Measurements from ENCODE around the gene CLCN5.

The CLCN5 gene

DNA sequence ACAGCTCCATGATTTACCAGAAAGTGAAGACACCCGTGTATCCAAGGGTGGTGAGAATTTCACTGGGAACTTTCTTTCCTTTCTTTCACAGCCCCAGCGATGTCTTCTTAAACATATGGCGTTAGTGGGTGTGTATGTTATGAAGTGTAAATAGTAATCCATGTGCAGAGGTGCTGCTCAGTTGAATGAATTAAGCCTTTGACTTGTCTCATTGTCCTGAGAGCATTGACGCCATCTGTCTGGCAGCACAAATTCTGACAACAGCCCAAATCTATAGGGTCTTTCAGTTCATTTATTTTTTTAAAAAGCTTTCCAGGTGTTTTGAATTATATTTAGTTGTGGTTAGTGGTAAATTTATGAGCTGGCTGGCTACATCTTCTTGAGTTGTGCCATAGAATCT is 69.4 kb downstream of the CLCN5 start (continued):
- TF ChIP-seq, protein P1, sequence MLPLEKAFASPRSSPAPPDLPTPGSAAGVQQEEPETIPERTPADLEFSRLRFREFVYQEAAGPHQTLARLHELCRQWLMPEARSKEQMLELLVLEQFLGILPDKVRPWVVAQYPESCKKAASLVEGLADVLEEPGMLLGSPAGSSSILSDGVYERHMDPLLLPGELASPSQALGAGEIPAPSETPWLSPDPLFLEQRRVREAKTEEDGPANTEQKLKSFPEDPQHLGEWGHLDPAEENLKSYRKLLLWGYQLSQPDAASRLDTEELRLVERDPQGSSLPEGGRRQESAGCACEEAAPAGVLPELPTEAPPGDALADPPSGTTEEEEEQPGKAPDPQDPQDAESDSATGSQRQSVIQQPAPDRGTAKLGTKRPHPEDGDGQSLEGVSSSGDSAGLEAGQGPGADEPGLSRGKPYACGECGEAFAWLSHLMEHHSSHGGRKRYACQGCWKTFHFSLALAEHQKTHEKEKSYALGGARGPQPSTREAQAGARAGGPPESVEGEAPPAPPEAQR (tag by site-specific recombination; IDR thresholded peaks at IDR 0.05): no peak
- TF ChIP-seq ZNF155 (tag by site-specific recombination; IDR thresholded peaks at IDR 0.05): no peak
- TF ChIP-seq KLF9 (tag by site-specific recombination; IDR thresholded peaks at IDR 0.05; ENCODE audit: low read depth): no peak
- TF ChIP-seq, protein P2, sequence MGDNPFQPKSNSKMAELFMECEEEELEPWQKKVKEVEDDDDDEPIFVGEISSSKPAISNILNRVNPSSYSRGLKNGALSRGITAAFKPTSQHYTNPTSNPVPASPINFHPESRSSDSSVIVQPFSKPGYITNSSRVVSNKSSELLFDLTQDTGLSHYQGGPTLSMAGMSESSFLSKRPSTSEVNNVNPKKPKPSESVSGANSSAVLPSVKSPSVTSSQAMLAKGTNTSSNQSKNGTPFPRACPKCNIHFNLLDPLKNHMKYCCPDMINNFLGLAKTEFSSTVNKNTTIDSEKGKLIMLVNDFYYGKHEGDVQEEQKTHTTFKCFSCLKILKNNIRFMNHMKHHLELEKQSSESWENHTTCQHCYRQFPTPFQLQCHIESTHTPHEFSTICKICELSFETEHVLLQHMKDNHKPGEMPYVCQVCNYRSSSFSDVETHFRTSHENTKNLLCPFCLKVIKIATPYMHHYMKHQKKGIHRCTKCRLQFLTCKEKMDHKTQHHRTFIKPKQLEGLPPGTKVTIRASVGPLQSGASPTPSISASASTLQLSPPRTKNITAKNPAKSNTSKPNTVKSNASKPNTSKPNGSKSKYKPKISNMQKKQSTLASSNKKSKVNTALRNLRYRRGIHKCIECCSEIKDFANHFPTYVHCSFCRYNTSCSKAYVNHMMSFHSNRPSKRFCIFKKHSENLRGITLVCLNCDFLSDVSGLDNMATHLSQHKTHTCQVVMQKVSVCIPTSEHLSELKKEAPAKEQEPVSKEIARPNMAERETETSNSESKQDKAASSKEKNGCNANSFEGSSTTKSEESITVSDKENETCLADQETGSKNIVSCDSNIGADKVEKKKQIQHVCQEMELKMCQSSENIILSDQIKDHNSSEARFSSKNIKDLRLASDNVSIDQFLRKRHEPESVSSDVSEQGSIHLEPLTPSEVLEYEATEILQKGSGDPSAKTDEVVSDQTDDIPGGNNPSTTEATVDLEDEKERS (tag by site-specific recombination; IDR thresholded peaks at IDR 0.05): no peak
- TF ChIP-seq, protein P3, sequence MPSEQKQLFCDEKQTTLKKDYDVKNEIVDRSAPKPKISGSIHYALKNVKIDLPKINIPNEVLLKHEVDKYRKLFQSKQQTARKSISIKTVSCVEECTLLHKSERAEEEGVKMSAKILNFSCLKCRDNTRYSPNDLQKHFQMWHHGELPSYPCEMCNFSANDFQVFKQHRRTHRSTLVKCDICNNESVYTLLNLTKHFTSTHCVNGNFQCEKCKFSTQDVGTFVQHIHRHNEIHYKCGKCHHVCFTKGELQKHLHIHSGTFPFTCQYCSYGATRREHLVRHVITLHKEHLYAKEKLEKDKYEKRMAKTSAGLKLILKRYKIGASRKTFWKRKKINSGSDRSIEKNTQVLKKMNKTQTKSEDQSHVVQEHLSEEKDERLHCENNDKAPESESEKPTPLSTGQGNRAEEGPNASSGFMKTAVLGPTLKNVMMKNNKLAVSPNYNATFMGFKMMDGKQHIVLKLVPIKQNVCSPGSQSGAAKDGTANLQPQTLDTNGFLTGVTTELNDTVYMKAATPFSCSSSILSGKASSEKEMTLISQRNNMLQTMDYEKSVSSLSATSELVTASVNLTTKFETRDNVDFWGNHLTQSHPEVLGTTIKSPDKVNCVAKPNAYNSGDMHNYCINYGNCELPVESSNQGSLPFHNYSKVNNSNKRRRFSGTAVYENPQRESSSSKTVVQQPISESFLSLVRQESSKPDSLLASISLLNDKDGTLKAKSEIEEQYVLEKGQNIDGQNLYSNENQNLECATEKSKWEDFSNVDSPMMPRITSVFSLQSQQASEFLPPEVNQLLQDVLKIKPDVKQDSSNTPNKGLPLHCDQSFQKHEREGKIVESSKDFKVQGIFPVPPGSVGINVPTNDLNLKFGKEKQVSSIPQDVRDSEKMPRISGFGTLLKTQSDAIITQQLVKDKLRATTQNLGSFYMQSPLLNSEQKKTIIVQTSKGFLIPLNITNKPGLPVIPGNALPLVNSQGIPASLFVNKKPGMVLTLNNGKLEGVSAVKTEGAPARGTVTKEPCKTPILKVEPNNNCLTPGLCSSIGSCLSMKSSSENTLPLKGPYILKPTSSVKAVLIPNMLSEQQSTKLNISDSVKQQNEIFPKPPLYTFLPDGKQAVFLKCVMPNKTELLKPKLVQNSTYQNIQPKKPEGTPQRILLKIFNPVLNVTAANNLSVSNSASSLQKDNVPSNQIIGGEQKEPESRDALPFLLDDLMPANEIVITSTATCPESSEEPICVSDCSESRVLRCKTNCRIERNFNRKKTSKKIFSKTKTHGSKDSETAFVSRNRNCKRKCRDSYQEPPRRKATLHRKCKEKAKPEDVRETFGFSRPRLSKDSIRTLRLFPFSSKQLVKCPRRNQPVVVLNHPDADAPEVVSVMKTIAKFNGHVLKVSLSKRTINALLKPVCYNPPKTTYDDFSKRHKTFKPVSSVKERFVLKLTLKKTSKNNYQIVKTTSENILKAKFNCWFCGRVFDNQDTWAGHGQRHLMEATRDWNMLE (tag by site-specific recombination; conservative IDR thresholded peaks at IDR 0.05; ENCODE audit: low read depth): no peak
- no peak for TF ChIP-seq ZNF830 (tag by site-specific recombination; IDR thresholded peaks at IDR 0.05; ENCODE audit: low read depth)
- TF ChIP-seq ZBTB8A (tag by site-specific recombination; IDR thresholded peaks at IDR 0.05): no peak
- TF ChIP-seq ZNF473 (tag by site-specific recombination; IDR thresholded peaks at IDR 0.05): no peak
- no peak for TF ChIP-seq ZBTB7A (tag by site-specific recombination; IDR thresholded peaks at IDR 0.05; ENCODE audit: low read depth)
- no peak for TF ChIP-seq ZFHX2 (tag by site-specific recombination; conservative IDR thresholded peaks at IDR 0.05)
- TF ChIP-seq MEIS1 (CRISPR knock-in tag; IDR thresholded peaks at IDR 0.05; ENCODE audit: borderline replicate concordance): no peak
- no peak for TF ChIP-seq ZNF324 (tag by site-specific recombination; IDR thresholded peaks at IDR 0.05)
- no peak for TF ChIP-seq ZNF792 (tag by site-specific recombination; IDR thresholded peaks at IDR 0.05)

DNA sequence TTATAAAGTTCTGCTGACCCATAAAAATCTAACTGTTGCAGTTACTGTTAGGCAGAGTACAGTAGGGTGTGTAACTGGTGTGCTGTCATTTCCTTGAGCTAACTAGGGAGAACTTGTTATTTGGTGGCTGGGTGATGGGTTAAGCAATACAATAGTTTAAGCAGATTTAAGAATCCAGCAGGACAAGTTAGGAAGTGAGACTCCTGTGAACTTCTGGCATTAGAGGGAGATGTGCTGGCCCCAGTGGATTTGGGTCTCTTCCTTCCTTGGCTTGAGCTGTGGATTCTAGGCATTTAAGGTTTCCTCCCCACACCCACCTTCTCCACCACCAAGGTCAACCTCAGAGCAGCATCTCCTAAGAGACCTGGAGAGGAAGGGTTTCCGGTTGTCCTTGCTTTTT is 70.5 kb downstream of the CLCN5 start:
- H3K4me3 ChIP-seq (ENCODE audit: low read depth, low read length): no peak overlapping the region
- H3K4me1 ChIP-seq (ENCODE audit: control insufficient read depth, insufficient read depth, low read length): no peaks in the 10 kb centered on the region
- no peak overlapping the region for H3K27ac ChIP-seq (ENCODE audit: extremely low read depth, low read depth, low read length)
- POLR2A ChIA-PET: no interaction called here
- H3K9me3 ChIP-seq (ENCODE audit: control insufficient read depth, insufficient read depth, low read depth, low read length): no peaks in the 10 kb centered on the region
- H3K36me3 ChIP-seq (ENCODE audit: control insufficient read depth in 2 of 2, insufficient read depth in 1 of 2, low read length in 2 of 2): no peaks in the 10 kb centered on the region
- CTCF ChIA-PET: interaction anchor here (0.9 kb wide), 1 partner anchor 9 kb away, joined by 3 read pairs; no protein-coding TSS in a partner anchor
- TF ChIP-seq ZNF433 (tag by site-specific recombination; IDR thresholded peaks at IDR 0.05; ENCODE audit: low read depth) (no peak), ZNF560 (tag by site-specific recombination; IDR thresholded peaks at IDR 0.05; ENCODE audit: borderline replicate concordance) (no peak), ZNF660 (tag by site-specific recombination; IDR thresholded peaks at IDR 0.05) (no peak), SCRT2 (tag by site-specific recombination; IDR thresholded peaks at IDR 0.05) (no peak), ZNF157 (tag by site-specific recombination; IDR thresholded peaks at IDR 0.05) (no peak), KLF16 (tag by site-specific recombination; IDR thresholded peaks at IDR 0.05) (no peak), KLF7 (tag by site-specific recombination; IDR thresholded peaks at IDR 0.05; ENCODE audit: borderline replicate concordance) (no peak), ZNF792 (tag by site-specific recombination; IDR thresholded peaks at IDR 0.05) (no peak)
- TF ChIP-seq, protein P4, sequence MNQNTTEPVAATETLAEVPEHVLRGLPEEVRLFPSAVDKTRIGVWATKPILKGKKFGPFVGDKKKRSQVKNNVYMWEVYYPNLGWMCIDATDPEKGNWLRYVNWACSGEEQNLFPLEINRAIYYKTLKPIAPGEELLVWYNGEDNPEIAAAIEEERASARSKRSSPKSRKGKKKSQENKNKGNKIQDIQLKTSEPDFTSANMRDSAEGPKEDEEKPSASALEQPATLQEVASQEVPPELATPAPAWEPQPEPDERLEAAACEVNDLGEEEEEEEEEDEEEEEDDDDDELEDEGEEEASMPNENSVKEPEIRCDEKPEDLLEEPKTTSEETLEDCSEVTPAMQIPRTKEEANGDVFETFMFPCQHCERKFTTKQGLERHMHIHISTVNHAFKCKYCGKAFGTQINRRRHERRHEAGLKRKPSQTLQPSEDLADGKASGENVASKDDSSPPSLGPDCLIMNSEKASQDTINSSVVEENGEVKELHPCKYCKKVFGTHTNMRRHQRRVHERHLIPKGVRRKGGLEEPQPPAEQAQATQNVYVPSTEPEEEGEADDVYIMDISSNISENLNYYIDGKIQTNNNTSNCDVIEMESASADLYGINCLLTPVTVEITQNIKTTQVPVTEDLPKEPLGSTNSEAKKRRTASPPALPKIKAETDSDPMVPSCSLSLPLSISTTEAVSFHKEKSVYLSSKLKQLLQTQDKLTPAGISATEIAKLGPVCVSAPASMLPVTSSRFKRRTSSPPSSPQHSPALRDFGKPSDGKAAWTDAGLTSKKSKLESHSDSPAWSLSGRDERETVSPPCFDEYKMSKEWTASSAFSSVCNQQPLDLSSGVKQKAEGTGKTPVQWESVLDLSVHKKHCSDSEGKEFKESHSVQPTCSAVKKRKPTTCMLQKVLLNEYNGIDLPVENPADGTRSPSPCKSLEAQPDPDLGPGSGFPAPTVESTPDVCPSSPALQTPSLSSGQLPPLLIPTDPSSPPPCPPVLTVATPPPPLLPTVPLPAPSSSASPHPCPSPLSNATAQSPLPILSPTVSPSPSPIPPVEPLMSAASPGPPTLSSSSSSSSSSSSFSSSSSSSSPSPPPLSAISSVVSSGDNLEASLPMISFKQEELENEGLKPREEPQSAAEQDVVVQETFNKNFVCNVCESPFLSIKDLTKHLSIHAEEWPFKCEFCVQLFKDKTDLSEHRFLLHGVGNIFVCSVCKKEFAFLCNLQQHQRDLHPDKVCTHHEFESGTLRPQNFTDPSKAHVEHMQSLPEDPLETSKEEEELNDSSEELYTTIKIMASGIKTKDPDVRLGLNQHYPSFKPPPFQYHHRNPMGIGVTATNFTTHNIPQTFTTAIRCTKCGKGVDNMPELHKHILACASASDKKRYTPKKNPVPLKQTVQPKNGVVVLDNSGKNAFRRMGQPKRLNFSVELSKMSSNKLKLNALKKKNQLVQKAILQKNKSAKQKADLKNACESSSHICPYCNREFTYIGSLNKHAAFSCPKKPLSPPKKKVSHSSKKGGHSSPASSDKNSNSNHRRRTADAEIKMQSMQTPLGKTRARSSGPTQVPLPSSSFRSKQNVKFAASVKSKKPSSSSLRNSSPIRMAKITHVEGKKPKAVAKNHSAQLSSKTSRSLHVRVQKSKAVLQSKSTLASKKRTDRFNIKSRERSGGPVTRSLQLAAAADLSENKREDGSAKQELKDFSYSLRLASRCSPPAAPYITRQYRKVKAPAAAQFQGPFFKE (tag by site-specific recombination; IDR thresholded peaks at IDR 0.05; ENCODE audit: borderline replicate concordance): no peak
